HG02884 (cell line): ENCODE data around the gene WNT3A.

ENCODE experiments used
- ATAC-seq: cut with Tn5 transposase; IDR thresholded peaks from one replicate; pipeline ENCODE4 v1.9.1; 2021; ENCODE audit warnings: mild to moderate bottlenecking, moderate library complexity; ENCODE audit not compliant: unreplicated experiment

WNT3A gene

DNA sequence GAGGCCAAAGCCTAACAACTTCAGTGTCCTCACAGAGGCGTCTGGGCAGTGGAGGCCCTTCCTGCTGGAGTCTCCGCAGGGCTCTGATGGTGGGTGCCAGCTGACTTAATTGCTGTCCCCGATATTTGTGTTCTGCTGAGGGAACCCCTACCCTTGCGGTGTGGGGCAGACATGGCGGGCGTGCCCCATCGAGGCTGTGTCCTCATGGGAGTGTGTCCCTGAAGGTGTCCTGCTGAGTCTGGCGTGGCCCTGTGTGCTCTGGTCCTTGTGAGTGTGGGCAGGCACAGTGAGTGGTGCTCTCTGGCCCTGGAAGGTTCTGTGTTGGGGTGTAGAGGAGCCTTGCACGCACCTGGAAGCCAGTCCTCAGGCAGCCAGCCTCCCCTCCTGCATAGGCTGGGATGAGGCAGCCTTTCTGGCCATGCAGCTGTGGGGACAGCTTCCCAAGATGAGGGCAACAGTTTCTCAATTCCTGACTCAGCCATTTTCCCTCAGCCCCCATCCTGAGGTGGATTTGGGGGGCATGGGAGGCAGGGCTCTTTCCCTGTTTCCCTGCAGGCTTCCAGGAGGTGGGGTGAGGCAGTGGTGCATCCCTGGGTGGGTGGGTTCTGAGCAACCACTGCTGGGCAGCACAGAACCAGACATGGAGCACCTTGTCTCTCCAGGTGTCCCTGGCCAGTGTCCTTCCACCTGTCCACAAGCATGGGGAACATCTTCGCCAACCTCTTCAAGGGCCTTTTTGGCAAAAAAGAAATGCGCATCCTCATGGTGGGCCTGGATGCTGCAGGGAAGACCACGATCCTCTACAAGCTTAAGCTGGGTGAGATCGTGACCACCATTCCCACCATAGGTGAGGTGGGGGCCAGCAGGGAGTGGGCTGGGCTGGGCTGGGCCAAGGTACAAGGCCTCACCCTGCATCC is 89.9 kb downstream of the WNT3A start:
- no peak for ATAC-seq

DNA sequence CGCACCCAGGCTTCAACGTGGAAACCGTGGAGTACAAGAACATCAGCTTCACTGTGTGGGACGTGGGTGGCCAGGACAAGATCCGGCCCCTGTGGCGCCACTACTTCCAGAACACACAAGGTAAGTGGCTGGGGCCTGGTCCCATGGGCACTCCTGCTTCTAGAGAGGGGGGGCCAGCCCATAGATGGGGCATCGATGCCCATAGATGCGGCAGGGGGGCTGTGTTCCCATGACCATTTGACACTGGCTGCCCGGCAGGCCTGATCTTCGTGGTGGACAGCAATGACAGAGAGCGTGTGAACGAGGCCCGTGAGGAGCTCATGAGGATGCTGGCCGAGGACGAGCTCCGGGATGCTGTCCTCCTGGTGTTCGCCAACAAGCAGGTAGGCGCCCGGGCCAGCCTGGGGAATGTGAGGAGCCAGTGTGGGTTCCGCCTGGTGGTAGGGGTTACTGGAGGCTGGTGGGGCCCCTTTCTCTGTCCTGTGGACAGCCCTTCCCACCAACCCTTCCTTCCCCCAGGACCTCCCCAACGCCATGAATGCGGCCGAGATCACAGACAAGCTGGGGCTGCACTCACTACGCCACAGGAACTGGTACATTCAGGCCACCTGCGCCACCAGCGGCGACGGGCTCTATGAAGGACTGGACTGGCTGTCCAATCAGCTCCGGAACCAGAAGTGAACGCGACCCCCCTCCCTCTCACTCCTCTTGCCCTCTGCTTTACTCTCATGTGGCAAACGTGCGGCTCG is 90.7 kb downstream of the WNT3A start:
- ATAC-seq = no peak

DNA sequence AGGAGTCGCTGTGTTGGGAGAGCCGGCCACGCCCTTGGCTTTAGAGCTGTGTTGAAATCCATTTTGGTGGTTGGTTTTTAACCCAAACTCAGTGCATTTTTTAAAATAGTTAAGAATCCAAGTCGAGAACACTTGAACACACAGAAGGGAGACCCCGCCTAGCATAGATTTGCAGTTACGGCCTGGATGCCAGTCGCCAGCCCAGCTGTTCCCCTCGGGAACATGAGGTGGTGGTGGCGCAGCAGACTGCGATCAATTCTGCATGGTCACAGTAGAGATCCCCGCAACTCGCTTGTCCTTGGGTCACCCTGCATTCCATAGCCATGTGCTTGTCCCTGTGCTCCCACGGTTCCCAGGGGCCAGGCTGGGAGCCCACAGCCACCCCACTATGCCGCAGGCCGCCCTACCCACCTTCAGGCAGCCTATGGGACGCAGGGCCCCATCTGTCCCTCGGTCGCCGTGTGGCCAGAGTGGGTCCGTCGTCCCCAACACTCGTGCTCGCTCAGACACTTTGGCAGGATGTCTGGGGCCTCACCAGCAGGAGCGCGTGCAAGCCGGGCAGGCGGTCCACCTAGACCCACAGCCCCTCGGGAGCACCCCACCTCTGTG is 91.6 kb downstream of the WNT3A start:
- no peak for ATAC-seq

DNA sequence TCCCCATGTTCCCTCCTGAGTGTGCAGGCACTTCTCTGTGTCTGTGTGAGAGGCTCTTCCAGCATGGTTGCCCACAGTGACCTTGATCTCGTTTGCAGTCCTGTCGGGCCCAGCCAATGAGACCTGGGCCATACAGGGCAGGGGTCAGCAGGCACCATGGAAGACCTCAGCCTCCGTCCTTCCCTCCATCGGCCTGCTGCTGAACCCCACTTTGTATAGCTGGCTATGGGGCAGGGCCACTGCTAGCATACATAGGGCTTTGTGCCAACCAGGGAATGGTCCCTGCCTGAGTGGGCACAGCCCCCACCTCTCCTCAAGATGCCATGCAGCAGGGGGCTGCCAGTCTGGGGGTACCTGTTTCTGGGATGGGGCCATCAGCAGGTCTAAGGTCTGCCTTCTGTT is 92.5 kb downstream of the WNT3A start:
- ATAC-seq = no peak

DNA sequence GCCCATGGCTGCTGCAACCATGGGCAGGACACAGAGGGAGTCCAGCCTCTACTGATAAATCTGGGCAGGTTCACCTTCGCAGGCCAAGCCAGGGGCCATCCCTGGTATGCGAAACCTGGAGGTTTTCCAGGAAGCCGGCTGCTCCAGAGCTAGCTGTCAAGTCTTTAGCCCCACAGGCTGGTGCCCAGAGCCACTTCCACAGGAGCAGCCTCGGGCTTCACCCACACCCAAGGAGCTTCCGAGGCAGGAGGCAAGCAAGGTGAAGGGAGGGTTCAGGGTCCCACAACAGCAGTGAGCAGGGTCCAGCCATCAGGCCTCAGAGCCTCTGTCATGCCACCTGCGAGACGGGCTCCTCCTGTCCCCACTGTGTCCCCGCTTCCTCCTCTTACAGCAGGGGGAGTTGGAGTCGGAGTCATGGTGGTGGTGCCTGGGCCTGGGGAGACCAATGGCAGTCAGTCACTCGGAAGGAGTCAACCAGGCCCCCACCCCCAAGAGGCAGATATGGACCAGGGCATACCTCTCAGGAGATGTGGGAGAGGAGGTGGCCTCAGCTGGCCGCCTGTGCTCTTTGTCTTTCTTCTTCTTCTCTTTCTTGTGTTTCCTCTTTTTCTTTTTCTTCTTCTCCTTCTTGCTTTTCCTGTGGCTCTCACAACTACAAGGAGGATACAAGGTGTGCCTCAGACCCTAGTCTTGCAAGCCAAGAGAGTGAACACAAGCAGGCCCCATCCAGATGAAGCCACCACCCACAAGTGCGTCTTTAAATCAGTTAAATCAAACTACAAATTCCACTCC is 94.2 kb downstream of the WNT3A start:
- ATAC-seq = no peak

DNA sequence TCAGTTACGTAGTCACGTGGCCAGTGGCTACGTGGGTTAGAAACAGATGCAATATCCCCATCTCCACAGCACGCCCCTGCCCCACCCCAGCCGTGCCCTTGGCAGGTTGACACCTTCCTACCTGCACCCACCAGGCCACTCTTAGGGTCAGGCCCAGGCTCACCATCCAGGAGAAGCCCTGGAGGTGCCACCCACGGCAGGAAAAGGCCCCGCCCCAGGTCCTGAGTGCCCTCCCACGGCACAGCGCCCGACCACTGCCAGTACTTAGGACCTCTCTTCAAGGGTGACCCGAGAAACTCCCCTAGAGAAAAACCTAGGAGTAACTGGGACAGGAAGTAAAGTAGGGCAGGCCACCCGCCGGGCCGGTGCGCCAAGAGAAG is 94.8 kb downstream of the WNT3A start:
- ATAC-seq = no peak

DNA sequence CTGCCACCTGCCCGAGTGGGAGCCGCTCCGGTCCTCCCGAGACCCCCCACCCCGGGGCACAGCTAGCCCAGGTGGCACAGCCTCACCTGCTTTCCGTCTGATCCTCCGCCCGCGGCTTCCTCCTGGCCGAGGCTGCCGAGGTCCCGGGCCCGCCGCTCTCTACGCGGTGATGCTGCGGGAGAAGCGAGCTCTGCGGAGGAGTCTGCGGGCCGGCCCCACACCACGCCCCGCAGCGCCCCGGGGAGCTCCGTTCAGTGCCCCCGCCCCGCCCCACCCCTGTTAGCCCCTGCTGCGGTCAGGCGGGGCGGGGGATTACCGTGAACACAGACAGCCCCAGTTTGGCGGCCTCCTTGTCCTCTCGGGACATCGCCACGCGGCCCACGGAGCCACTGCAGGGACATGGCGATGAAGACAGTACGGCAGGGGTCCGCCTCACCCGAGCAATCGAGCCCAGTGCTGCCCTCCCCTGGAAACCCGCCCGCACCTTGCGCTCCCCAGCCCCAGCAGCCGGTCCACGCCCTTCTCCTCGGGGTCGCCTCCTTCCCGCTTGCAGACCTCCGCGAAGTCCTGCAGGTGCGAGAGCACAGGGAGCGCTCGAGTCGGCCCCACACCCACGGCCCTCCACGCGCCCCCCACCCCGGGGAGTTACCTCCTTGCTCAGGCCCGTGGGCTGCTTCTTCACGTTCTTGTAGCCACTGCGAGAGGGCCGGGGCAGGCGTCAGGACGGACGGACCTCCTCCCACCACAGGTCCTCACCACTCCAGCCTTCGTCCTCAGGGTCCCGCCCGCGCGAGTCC is 95.4 kb downstream of the WNT3A start:
- ATAC-seq = peak; percentile 24

DNA sequence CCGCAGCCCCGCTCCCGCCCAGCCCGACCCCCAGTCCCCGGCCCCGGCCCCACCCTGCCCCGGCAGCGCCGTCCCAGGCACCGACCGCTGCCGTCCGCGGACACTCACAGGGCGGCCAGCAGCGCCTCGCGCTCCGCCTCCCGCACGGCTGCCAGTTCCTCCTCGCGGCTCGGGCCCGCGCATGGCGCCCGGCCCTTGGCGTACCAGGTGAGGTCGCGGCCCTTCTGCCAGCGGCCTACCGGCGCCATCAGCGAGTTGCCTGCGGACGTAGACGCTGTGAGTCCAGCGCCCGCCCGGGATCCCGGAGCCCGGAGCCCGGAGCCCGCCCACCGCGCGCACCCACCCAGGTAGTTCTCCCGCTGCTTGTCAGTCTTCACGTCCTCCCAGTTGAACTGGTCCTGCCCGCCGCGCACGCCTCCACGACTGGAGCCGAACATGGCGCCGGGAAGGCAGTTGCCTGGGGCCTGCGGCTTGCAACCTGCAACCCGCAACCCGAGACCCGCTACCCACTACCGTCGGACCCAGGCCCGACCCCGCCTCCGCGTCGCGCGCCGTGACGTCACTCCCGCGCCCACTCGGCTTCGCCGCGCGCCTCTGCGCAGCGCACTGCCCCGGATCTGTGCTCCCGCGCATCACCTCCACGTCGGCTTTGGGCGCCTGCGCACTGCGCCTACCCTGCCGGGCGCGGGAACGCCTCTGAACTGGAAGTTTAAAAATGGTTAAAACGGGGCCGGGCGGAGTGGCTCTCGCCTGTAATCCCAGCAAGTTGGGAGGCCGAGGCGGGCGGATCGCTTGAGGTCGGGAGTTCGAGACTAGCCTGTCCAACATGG is 96.2 kb downstream of the WNT3A start, which contains the start of gene C1orf35:
Gene C1orf35, minus strand, starts transcription at position 535 of the 830 bp plus-strand sequence. Its CDS starts 98 bp downstream, at position 437.
- peak; percentile 68 for ATAC-seq

DNA sequence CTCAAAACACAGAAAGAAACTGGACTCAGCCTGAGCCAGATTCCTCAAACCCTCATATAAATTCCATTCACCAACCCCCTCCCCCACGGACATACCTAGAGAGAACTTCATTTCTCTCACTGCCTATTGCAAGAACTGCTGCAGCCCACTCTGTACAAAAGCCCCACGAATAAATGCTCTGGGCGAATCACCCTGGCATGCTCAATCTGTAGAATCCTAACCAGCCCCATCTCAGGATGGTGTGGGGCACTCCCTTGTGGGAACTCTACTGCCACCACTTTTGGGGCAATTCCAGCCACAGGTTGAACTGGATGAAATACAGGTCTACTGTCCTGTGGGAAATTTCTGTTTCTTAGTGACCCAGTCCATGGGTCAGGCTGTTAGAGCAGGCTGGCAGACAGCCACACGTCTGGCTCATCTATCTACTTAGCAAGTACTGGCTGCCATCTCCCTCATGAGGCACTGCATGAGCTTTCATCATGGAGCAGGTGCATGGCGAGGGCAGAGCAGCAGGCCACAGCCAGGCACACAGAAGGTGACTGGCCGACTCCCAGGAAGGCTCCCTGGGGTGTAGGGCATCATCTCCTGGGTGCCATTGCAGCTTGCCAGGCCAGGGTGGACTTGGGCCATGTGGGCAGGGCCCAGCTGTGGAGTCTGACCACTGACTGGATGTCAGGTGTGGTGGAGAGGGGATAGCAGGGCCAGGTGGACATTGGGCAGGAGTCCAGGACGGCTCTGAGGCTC is 97.9 kb downstream of the WNT3A start:
- ATAC-seq = no peak

DNA sequence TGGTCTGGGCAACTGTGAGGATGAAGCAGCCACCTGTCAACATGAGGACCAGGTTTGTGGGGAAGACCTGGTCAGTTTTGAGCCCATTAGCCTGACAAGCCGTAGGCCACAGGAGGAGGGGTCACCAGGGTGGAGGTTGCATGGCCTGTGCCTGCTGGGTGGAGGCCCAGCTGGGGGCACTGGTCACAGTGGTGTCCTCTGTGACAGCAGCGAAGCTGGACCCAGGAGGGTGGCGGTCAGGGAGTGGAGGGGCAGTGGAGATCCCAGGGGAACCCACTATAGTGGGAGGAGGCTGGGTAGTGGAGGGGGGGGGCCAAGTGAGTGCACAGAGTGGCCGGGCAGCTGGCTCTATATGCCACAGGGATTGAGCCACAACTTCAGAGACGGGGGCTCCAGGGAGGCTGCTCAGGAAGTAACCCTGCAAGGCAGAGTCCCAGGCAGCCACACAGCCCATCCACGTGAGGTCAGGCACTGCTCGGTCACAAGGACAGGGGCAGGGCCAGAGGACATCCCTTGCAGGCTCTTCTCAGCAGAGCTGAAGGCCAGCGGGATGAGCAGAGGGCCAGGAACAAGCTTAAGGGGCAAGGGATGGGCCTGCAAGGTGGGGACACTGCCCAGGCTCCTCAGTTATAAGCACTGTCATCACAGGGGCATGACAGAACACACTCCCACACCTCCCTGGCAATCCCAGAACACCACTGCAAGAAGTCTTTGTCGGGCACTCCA is 98.6 kb downstream of the WNT3A start:
- no peak for ATAC-seq

DNA sequence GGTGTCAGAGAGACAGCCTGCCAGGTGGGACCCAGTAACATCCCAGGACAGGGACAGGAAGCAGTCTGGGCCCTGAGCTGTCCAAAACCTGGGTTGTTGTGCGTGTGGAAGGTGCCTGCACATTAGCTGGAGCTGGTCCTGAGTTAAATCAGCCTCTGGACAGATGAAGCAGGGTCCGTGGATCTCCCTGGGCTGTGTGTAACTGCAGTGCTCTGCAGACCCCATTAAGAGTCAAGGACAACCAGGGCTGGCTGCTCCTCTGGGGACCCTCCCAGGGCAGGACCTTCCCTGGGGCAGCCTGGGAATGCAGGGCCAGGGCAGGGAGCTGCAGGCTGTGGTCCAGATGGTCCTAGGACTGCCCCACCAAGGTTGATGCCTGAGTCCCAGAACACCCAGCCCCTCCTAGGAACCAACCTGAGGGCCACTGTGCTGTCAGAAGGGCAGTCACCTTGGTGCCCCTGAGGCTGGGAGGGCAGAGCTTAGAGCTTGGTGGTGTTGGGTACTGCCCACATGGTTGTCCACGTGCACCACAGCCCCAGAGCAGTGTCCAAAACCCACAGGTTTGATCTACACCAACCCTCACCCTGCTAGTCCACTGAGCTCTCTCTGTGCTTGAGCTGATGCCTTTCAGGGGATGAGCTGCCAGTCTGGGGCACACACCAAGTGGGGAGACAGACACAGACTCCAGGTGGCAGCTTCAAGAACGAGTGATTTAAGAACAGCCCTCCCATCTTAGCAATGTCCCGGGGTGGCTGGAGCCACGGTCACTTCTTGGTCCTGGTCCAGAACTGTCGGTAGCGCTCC is 99.4 kb downstream of the WNT3A start:
- no peak for ATAC-seq

DNA sequence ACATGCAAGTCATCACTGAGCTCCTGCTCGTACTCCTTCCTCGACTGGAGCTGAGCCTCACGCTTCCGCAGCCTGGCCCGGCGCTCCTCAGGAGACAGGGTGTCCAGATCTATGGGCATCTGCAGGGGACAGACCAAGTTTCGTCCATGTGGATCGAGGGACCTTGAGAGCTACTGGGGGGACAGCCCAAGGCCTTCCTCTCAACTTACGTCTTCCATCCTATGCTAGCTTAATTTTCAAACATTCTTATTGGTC is 99.9 kb downstream of the WNT3A start:
- no peak for ATAC-seq

DNA sequence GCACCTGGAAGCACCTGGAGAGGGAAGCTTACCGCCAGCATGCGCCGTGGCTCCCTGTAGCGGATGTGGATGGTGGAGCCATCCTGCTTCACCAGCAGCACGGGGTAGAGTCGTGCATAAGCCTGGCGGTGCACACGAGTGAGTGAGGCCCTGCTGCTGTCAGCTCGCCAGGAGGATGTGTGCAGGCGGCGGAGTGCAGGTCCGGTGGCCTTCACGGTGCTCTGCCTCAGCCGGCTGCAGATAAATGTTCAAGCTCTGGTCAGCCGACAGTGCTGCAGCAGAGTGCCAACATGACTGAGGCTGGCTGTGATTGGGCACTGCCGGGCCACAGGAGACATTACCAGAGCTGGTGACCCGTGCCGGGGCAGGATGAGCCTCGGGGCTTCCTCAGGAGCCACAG is 100.8 kb downstream of the WNT3A start:
- no peak for ATAC-seq

DNA sequence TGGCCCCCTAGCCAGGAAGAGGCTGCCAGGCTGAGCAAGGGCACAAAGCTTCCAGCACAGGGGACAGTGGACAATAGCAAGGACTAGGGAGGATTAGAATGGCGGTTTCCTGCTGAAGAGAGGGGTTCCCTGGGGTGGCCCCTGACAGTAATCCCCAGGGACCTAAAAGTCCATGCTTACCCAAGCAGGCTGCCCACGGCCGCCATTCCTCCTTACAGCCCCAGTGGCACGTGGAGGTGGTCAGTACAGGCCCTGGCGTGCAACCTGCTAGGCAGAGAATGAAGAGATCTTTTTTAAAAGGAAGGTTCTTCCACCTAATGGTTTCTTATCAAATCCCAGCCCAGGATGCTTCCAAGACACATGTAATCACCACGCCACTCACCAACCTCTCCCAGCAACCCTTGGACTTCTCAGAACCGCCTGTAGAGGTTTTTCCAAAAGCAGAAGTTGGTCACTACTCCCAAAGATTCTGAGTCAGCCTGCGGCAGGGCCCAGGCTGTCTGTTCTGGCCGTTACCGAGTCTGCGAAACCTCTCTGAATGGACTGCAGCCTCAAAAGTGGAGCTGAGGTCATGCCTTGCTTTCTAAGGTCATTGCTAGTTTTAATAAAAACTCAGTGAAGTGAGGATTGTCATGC is 101.4 kb downstream of the WNT3A start:
- ATAC-seq = no peak

DNA sequence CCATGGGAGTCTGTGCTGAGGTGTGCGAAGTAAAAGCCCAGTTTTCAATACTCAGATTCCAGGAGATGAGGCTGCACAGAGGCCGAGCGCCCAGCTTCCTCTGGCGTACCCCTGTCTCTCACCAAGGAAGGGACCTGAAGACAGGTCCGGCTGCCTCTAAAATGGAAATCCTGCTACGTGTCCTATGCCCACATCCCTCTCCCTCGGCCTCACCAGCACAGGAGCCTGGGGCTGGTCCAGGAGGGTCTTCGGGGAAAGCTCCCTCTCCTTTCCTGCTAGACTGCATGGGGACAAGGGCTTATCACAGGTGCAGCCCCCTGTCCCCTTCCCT is 101.9 kb downstream of the WNT3A start:
- ATAC-seq = no peak

DNA sequence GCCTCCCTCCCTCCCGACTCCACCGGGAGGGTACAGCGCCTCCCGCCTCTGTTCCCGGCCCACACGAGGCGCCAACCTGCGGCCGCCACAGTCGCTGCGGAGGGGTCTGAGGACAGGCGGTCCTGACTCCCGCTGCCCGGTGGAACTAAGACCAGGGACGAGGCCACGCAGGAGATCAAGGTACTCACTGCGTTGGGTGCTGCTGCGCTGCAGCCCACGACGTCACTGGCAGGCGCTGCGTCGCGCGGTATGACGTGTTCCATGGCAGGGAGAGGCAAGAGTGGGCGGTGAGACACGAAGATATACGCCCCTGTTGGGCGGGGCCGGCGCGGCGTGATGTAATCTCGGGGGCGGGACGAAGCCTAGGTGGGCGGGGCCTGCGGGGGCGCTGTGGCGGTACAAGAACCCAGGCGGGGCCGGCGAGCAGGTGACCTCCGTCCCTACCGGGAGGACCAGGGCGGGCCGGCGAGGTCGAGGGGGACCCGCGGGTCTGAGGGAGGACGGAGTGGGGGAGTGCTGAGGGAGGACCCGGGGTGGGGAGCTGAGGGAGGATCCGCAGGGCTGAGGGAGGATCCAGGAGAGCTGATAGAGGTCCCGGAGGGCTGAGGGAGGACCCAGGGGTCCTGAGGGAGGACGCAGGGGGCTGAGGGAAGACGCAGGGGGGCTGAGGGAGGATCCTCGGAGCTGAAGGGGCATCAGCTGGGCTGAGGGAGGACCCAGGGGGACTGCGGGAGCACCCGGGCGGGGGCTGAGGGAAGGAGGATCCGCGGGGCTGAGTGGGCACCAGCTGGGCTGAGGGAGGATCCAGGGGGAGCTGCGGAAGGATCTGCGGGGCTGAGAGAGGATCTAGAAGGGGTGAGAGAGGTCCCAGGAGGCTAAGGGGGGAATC is 102.5 kb downstream of the WNT3A start, which contains the start of gene MRPL55:
Gene MRPL55, minus strand, starts transcription at position 227 of the 889 bp plus-strand sequence. CDS start 1,039 bp downstream, outside the sequence.
- ATAC-seq = peak; percentile 81
